Cardiac muscle cell (in vitro differentiated cells and primary cell): ENCODE results near the gene INPP5D. TPM values are rescaled to one million over a fixed set of nuclear protein-coding genes. Genes with fewer than 3 reads are reported as not detected.

Experiments
- DNase-seq, 2 donors: peaks; one replicate each; pipeline versions ENCODE4 v3.0.0 to v3.0.0-alpha.2; 2010 to 2017; ENCODE audit warnings: low read depth in 1 of 2, low spot score in 1 of 2
- H3K27ac ChIP-seq: fragments of 200-600 bp; sonication (generic); 2 replicates; pipeline ENCODE4 v1.5.1; 2016
- H3K27me3 ChIP-seq: fragments of 200-600 bp; sonication (generic); 2 replicates; pipeline ENCODE4 v1.6.0; 2016; ENCODE audit warnings: control low read depth
- H3K36me3 ChIP-seq: fragments of 200-600 bp; sonication (generic); 2 replicates; pipeline ENCODE4 v1.5.1; 2016; ENCODE audit warnings: control low read depth
- H3K4me1 ChIP-seq: fragments of 200-600 bp; sonication (generic); 2 replicates; pipeline ENCODE4 v1.8.1; 2017; ENCODE audit warnings: low read depth, mild to moderate bottlenecking, mixed run types
- H3K4me3 ChIP-seq: fragments of 200-600 bp; sonication (generic); 2 replicates; pipeline ENCODE4 v1.5.1; 2016; ENCODE audit warnings: mild to moderate bottlenecking
- H3K9me3 ChIP-seq: fragments of 200-600 bp; sonication (generic); 2 replicates; pipeline ENCODE4 v1.5.1; 2017; ENCODE audit warnings: low read depth, mild to moderate bottlenecking, control low read depth
- polyA plus RNA-seq: library from polyadenylated mRNA; unstranded; fragments of >200 nt; fragmentation: Nextera tagmentation; extraction: Ambion mirVana; gene quantifications from 2 replicates; pipeline ENCODE4 v1.2.1, GENCODE V29; 2016
- total RNA-seq: library from RNA; depleted of rRNA; stranded (reverse); fragments of >200 nt; gene quantifications from 2 replicates; pipeline ENCODE4 v1.2.3, GENCODE V29; 2016
- TF ChIP-seq, protein P1 (sequence below): IDR thresholded peaks from 2 replicates; pipeline ENCODE4 v1.5.1; 2012; ENCODE audit warnings: low read depth, mild to moderate bottlenecking, low read length

The INPP5D gene
- total and polyA plus RNA-seq, 2 experiments from 2014 or later = 4.5 to 6.8 TPM

DNA sequence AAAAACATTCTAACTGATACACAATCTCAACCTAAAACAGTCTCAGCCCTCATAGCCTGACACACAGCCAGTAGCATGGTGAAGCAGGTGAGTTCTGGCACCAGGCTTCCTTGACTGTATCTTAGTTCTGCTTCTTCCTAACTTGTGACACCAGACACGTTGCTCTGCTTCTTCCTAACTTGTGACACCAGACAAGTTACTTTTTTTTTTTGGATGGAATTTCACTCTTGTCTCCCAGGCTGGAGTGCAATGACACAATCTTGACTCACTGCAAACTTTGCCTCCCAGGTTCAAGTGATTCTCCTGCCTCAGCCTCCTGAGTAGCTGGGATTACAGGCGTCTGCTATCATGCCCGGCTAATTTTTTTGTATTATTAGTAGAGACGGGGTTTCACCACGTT, 184.7 kb downstream of the INPP5D start:
- no peak overlapping the region for H3K27ac ChIP-seq
- no peak overlapping the region for H3K4me3 ChIP-seq
- no peaks in the 10 kb centered on the region for H3K36me3 ChIP-seq

DNA sequence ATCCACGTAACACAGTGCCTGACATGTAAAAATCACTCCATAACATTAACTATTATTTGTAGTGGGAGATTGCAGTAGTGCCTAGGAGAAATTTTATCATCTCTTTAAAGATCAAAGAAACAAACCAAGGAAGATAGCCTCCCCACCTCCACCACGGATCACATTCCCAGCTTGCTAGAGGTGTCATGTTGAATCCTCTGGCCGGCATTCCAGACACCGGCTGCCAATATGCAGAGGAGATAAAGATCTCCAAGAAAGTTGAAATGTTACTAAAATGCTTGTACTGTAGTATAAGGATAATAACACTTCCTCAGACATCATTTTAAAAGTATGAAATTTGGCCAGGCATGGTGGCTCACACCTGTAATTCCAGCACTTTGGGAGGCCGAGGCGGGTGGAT, 185.3 kb downstream of the INPP5D start:
- H3K27me3 ChIP-seq = no peaks in the 10 kb centered on the region
- no peaks in the 10 kb centered on the region for H3K9me3 ChIP-seq
- H3K4me1 ChIP-seq = no peaks in the 10 kb centered on the region
- no peak overlapping the region for H3K4me3 ChIP-seq
- H3K36me3 ChIP-seq = no peaks in the 10 kb centered on the region
- no peak overlapping the region for H3K27ac ChIP-seq
- TF ChIP-seq, protein P1, sequence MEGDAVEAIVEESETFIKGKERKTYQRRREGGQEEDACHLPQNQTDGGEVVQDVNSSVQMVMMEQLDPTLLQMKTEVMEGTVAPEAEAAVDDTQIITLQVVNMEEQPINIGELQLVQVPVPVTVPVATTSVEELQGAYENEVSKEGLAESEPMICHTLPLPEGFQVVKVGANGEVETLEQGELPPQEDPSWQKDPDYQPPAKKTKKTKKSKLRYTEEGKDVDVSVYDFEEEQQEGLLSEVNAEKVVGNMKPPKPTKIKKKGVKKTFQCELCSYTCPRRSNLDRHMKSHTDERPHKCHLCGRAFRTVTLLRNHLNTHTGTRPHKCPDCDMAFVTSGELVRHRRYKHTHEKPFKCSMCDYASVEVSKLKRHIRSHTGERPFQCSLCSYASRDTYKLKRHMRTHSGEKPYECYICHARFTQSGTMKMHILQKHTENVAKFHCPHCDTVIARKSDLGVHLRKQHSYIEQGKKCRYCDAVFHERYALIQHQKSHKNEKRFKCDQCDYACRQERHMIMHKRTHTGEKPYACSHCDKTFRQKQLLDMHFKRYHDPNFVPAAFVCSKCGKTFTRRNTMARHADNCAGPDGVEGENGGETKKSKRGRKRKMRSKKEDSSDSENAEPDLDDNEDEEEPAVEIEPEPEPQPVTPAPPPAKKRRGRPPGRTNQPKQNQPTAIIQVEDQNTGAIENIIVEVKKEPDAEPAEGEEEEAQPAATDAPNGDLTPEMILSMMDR = no peak
- no peak for DNase-seq

More for the DNA sequence above, 184.7 kb downstream of the INPP5D start:
- H3K4me1 ChIP-seq = no peaks in the 10 kb centered on the region
- no peaks in the 10 kb centered on the region for H3K9me3 ChIP-seq
- no peak for DNase-seq
- TF ChIP-seq, protein P1 = no peak
- no peaks in the 10 kb centered on the region for H3K27me3 ChIP-seq

DNA sequence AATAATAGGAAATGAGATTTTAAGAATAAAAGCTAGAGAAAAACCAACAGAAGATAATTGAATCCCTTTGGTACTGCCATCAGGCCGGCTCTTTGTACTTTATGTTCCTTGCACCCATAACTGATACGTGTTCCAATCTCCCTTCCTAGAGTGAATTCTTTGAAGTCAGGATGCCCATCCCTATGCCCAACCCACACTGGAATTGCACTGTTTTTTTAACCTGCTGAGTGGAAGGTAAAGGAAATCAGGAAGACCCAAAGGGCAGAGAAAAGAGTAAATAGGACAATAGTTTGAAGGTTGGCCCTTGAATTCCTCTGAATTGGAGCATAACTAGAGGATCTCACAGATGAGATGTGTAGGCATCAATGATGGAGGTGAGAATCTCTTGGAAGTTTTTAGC, 187.0 kb downstream of the INPP5D start:
- Histone ChIP-seq H3K4me3 (no peak overlapping the region), H3K36me3 (no peaks in the 10 kb centered on the region), H3K27ac (no peak overlapping the region), H3K4me1 (no peaks in the 10 kb centered on the region), H3K9me3 (no peaks in the 10 kb centered on the region), H3K27me3 (no peaks in the 10 kb centered on the region)
- DNase-seq = no peak
- TF ChIP-seq, protein P1 = no peak

DNA sequence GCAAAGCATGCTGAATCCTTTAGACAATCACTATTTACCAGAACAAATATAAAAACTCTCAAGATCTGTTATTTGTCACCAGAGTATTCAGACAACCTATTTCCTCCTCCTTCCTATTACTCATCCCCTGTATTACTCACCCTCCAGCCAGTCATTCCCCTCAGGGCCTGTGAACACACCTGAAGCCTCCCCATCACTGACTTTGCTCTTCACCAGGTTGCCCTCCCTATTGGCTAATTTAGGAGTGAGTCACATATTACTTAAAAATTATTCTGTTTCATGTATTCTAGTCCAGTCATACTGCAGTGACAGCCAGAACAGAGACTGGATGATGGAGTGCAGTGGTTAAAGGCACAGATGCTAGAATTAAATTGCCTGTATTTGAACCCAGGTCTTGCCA, 187.6 kb downstream of the INPP5D start:
- H3K27me3 ChIP-seq = no peaks in the 10 kb centered on the region
- H3K36me3 ChIP-seq = no peaks in the 10 kb centered on the region
- H3K9me3 ChIP-seq = no peaks in the 10 kb centered on the region
- no peak overlapping the region for H3K4me3 ChIP-seq
- DNase-seq = no peak
- peaks cover 3% of the 10 kb centered on the region for H3K4me1 ChIP-seq
- H3K27ac ChIP-seq = no peak overlapping the region
- TF ChIP-seq, protein P1 = no peak

DNA sequence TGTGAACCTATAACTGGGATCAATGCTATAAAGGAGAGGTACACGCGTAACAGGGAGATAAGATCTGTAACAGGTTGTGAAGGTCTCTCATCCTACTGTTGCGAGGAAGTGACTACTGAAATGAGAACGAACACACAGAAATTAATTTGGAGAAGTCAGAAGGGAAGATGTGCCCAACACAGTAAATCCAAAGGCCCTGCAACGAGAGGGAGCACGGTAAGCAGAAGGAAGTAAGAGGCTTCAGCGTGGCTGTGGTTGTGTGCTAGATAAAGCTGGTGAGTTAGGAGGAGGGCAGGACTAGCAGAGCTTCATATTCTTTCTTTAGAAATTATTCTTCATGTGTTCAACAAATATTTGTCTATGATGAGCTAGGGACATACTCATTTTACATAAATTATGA, 188.9 kb downstream of the INPP5D start:
- H3K4me1 ChIP-seq = peaks cover 6% of the 10 kb centered on the region
- TF ChIP-seq, protein P1 = no peak

DNA sequence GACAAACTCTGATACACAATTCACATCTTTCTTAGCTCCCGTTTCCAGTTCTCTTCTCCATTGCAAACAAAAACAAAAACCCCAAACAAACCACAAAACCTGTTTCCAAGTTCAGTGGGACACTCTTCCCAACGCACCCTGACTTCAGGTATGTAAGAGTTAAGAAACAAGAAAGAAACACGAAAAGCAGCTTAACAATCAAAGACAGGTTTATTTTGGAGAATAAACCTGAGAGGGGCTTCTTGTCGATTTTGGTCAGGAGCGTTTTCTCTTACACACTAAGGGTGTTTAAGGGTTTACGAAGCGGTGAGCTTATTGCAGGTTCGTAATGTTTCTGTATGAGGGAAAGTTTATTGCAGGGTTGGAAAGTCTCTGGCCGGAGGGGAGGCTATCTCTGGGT, 190.4 kb downstream of the INPP5D start:
- Histone ChIP-seq H3K9me3 (no peaks in the 10 kb centered on the region), H3K36me3 (no peaks in the 10 kb centered on the region), H3K4me3 (no peak overlapping the region), H3K27me3 (no peaks in the 10 kb centered on the region), H3K27ac (no peak overlapping the region), H3K4me1 (peaks cover 6% of the 10 kb centered on the region)
- TF ChIP-seq, protein P1 = no peak
- DNase-seq = no peak

More for the DNA sequence above, 188.9 kb downstream of the INPP5D start:
- H3K27ac ChIP-seq = no peak overlapping the region
- no peaks in the 10 kb centered on the region for H3K9me3 ChIP-seq
- no peaks in the 10 kb centered on the region for H3K27me3 ChIP-seq
- no peaks in the 10 kb centered on the region for H3K36me3 ChIP-seq
- DNase-seq = no peak
- H3K4me3 ChIP-seq = no peak overlapping the region
